DMS114 treated with DMSO at 0.1 percent for 48 hours (cell line): ENCODE data around the gene UBQLN1.

Experiments used
- DNase-seq: peaks from one replicate; lab custom pipeline; 2025; ENCODE audit not compliant: unreplicated experiment; lab: John Stamatoyannopoulos, UW

The UBQLN1 gene

DNA sequence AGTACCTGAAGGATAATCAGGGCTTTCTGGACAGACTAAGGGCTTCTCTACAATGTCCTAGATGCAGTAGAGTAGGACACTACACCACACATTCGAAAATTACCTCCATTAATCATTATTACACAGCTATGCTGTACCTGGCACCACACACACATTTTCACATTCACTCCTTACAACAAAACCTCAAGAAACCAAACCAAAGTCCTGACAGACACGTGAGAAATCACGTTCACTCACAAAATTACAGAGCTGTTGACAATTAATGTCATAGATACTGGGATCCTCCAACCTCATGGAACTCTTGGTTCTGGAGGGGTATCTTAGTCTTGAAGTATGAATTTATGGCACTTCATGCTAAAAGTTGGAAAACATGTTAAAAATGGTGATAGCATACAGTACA lies 16.3 kb downstream of the UBQLN1 start:
- DNase-seq: no peak

DNA sequence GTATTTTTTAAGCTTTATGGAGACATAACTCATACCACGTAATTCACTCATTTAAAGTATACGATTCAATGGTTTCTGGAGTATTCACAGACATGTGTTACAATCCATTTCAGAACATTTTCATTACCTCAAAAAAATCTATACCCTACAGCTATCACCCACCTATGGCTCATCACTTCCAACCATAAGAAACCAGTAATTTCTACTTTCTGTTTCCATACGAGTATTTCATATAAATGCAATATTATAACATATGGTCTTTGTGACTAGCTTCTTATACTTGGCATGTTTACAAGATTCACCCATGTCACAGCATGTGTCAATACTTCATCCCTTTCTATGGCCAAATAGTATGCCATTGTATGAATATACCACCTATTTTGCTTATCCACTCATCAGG lies 18.8 kb downstream of the UBQLN1 start:
- DNase-seq: no peak

GRCh38 chr9:83681490-83681889 lies 26.3 kb downstream of the UBQLN1 start:
- DNase-seq: no peak

GRCh38 chr9:83680233-83680632 lies 27.5 kb downstream of the UBQLN1 start:
- DNase-seq: no peak

- DNase-seq: no peak
Observed at GRCh38 chr9:83677596-83677995, 30.2 kb downstream of the UBQLN1 start.

- no peak for DNase-seq
Observed at GRCh38 chr9:83675466-83675865, 32.3 kb downstream of the UBQLN1 start.

- DNase-seq: no peak
Observed at GRCh38 chr9:83671451-83671850, 36.3 kb downstream of the UBQLN1 start.

DNA sequence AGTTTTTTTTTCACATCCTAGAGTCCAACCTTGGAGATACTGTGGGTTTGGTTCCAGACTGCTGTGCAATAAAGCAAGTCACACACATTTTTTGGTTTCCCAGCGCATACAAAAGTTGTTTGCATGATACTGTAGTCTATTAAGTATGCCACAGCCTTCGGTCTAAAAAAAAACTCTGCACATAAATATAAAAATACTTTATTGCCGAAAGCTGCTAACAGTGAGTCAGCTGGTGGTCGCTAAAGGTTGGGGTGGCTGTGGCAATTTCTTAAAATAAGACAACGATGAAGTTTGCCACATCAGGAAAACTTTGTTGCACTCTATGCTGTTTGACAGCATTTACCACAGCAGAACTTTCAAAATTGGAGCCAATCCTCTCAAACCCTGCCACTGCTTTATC lies 37.4 kb downstream of the UBQLN1 start:
- DNase-seq: no peak

GRCh38 chr9:83669067-83669466 lies 38.7 kb downstream of the UBQLN1 start:
- no peak for DNase-seq

DNA sequence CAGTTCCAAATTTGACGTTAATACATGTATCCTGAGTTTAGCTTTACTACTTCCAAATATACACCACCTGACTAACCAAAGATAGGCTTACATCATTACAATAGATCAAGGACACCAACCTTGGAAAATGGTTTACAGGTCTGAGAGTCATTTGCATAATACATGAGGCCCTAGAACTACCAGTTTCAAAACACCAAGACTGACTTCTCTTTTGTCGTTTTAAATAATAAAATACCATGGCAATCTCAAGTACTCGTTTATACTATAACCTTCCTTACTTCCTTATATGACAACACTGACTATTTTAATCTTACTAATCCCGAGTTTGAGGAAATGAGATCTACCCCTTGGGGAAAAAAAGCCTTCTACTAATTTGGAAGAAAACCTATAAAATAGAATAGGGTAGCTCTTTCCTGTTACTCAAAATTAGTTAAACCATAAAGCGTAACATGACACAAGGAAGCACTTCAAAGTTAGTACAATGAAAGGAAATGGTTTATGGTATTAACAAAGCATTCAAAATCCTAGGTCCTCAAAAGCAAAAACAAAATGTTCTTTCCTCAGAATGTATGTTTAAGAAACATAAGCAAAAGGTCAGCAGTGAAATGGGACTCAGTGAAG lies 42.1 kb downstream of the UBQLN1 start:
- no peak for DNase-seq

- DNase-seq: no peak
Observed at GRCh38 chr9:83662933-83663332, 44.8 kb downstream of the UBQLN1 start.

DNA sequence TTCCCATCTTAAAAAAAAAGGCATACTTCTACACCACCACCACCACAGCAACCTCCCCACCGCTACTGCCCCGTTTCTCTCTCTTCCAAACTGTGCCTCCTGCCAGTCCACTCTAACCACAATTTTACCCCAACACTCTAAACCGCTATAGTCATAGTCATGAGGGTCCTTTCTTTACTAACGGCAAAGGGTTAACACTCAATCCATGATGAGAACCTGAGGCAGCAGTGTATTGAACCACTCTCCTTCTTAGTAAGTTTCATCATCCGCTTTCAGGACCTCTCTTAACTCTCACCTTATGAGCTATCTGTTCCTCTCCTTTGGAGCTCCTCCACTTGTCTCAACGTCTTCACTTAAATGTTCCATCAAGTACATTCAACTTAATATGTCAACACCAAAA lies 50.8 kb downstream of the UBQLN1 start:
- DNase-seq: no peak

DNA sequence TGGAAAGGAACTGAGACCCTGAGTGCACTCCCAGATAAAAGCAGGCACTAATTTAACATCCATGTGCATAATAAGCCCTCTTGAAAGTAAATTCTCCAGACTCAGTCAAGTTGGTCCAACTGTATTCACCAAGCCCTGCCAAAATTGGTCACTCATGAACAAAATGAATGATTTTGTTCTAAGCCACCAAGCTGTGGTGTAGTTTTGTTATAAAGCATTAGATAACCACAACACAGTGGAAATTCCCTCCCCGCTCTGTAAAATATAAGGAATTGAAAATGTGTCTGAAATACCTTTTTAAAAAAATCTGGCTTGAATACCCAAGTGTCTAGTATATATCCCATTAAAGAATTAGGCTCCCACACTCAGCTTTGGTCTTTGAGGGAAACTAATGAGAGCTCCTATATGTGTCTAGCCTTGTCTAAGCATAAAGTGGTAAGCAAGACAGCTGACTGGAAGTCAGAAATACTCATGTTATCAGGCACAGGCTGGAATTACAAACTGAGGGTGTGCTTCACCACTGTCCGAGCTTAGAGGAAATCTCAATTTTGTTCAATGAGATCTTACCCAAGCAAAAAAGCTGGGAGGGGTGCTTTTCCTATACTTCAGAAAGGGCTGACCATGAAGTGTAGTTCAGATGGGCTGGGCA lies 51.6 kb downstream of the UBQLN1 start:
- no peak for DNase-seq

GRCh38 chr9:83655433-83655832 lies 52.3 kb downstream of the UBQLN1 start:
- no peak for DNase-seq

GRCh38 chr9:83652433-83652832 lies 55.3 kb downstream of the UBQLN1 start:
- no peak for DNase-seq

DNA sequence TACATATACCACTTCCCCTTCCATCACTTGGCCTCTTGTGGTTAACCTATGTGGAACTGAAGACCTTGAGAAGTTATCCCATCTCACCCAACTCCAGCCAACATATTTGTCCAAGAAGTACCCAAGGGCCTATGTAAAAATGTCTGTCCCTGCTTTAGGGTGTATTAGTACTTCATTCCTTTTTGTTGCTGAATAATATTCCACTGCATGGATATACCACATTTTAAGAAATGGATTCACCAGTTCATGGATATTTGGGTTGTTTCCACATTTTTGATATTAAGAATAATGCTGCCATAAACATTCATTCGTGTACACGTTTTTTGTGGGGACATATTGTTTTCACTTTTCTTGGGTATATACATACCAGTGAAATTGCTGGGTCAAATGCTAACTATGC lies 56.2 kb downstream of the UBQLN1 start:
- DNase-seq: no peak

DNA sequence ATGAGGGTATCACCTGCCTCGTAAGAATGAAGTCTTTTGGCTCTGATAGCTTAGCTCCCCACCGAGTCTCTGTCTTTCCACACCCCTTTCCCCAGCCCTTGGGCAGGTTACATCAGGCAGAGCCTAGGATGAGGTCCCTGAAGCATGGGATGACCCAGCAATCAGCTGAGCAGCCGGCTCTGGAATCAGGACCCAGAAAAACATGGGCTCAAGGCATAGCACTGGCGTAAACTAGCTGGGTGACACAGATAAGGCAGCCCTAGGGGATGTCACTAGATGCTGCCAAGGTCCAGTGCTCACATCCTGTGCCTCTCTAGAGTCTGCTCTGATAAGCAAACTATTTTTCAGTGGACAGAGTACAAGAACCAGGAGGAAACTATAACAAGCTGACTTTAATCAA lies 58.2 kb downstream of the UBQLN1 start:
- DNase-seq: no peak

DNA sequence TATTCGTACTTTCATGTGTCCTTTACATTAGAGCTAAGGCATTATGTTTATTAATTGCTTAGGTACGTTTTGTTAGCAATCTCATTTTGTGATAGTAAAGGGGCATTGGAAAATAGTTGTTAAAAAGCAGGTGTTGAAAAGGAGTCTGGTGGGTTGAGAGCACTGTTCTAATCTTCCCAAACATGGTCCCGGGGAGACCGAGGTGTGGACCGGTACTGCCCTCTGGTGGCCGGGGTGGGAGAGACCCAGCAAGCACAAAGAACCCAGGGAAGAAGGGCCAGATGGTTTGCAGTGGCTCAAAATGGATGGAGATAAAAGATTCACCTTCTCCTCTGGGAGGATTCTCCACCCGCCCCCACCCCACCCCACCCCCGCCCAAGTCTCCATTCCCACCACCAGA lies 58.7 kb downstream of the UBQLN1 start:
- no peak for DNase-seq

DNA sequence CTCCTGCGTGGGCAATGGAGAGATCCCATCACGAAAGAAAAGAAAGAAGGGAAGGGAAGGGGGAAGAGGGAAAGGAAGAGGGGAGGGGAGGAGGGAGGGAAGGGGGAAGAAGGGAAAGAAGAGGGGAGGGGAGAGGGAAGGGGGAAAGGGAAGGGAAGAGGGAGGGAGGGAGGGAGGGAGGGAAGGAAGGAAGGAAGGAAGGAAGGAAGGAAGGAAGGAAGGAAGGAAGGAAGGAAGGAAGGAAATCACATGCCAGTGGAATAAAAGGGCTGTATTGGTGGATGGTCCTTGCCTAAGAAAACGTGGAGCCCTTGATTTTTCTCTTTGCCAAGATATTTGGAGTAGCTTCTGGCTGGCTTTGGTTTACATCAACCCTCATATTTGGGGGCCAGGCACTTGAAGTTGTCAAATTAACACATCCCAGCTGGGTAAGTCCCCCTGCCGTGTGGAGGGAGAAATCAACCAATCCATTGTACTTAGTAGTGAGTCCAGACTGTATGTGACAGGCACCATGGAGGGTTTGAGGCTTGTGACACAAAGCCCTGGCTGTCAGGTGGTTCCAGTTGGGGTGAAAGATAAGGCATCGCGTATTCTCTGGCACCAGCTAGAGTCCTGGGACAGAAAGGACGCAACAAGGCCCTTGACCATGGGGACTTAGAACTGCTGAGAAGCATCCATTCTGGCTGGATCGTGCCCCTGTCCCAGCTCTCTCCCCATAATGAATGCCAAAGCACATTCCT lies 61.1 kb downstream of the UBQLN1 start:
- no peak for DNase-seq

DNA sequence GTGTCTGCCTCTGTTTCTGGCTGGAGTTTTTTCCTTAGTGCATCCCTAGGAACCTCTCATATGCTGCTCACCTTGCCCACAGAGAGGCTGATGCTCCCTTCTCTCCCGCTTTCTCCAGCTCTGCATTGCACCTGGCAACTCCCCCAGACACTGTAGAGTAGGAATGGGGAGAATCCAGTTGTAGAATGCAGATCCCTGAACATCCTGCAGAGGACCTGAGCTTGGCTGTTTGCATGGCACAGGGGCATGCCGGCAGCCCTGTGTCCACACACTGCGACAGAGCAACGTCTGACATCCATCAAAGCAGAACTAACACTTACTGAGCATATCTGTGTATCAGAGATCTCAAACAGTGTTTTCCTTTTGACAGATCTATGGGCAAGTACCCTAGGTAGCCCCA lies 65.0 kb downstream of the UBQLN1 start:
- no peak for DNase-seq

- no peak for DNase-seq
Observed at GRCh38 chr9:83639266-83639665, 68.5 kb downstream of the UBQLN1 start.

- DNase-seq: no peak
Observed at GRCh38 chr9:83637389-83637788, 70.4 kb downstream of the UBQLN1 start.
